Measurements from ENCODE around the gene PGF. TPM values are rescaled to one million over a fixed set of nuclear protein-coding genes. Genes with fewer than 3 reads are reported as not detected.

Gene PGF
- total RNA-seq, 1 experiment from 2014 or later: 6.4 TPM

DNA sequence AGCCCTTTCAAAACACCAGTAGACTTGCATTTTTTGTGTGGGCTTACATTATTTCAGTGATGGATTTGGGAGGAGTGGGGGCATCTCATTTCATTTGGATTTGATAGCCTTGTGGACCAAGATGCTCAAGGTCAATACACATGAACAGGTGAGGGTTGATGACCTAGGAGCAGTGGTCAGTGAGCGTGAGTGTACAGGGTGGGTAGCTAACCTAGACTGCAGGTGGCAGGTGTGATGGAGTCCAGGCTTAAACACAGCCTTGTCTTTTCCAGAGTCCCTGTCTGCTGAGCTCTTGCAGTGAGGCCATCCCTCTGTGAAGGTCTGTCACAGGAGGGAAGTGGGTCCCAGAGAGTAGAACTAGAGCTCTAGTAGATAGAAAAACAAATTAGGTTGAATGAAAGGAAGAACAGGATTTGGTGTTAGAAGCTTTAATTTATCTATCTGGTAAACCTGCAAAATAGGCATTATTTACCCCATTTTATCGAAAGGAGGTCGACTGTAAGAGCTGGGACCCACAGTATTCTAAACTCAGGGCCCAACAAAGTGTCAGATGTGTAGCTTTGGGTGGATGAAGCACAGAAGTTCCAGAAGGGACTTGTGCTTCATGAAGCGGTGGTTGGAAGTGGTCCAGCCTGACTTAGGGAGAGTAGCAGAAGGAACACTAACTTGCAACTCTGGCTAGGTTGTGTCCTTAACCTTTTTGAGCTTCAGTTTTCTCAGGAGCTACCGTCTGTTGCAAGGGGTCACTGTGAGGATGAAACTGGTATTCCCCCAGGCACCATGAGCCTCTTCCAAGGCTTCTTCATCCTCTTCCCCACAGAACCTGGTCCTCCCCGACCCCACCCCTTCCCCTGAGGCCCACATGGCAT is 50.5 kb downstream of the PGF start:
- Histone ChIP-seq H4K20me1 (ENCODE audit: insufficient read depth) (no peaks in the 10 kb centered on the region), H3K4me2 (ENCODE audit: low read length) (no peak overlapping the region), H3K79me2 (ENCODE audit: insufficient read depth, low read length) (no peaks in the 10 kb centered on the region), H3K4me1 (ENCODE audit: control insufficient read depth in 1 of 2, insufficient read depth in 2 of 2, low read length in 2 of 2) (peaks cover 2 to 3% of the 10 kb centered on the region in 2 experiments; a peak in 1 of 4 replicates), H3K9ac (ENCODE audit: low read length) (no peak overlapping the region), H3K27ac (ENCODE audit: low read depth, low read length) (no peak overlapping the region; the same call in 1 of the 2 replicates), H3K36me3 (ENCODE audit: control insufficient read depth in 1 of 2, insufficient read depth in 2 of 2, low read length in 2 of 2) (peaks cover 26 to 30% of the 10 kb centered on the region in 2 experiments), H2AFZ (ENCODE audit: low read depth, low read length, poor library complexity, severe bottlenecking) (no peak overlapping the region), H3K27me3 (ENCODE audit: insufficient read depth, low read length) (no peaks in the 10 kb centered on the region), H3K4me3 (replicated peaks in 1 of 2; ENCODE audit: low read depth in 1 of 2, low read length in 2 of 2) (no peak overlapping the region), H3K9me2 (ENCODE audit: insufficient read depth) (no peaks in the 10 kb centered on the region), H3K9me3 (ENCODE audit: control insufficient read depth in 1 of 2, insufficient read depth in 1 of 2, low read depth in 1 of 2, low read length in 2 of 2) (no peaks in the 10 kb centered on the region)
- ChIA-PET CTCF (interaction anchor here (0.7 to 5.5 kb wide), 11 partner anchors 11 to 373 kb away, joined by 3 to 94 read pairs (median 5); partner anchors contain the start of genes RPS6KL1 and ZC2HC1C), RAD21 (ENCODE audit: low non-redundant PET in 1 of 2, low total read pairs in 2 of 2, uncharacterized antibody in 2 of 2, unreplicated experiment in 2 of 2) (interaction anchor here (1.0 to 2.6 kb wide), 3 partner anchors 44 to 296 kb away, joined by 3 to 12 read pairs (median 4); no protein-coding TSS in a partner anchor), POLR2A (interaction anchor here (1.0 to 1.3 kb wide), 2 partner anchors 296 to 377 kb away, joined by 3 to 4 read pairs; no protein-coding TSS in a partner anchor)
- ATAC-seq (no peak; the same call in 1 of the 2 replicates), DNase-seq (ENCODE audit: low read depth, low spot score) (no peak)
- BruUV-seq (replicated peaks): no TSS peak
- intact Hi-C loops (cut with micrococcal nuclease): loop anchor here (1.0 to 2.0 kb wide), 2 partner anchors 44 to 296 kb away; no protein-coding TSS in a partner anchor
- no peak for TF ChIP-seq FOSL1 (IDR thresholded peaks at IDR 0.05; ENCODE audit: low read depth)
- TF ChIP-seq POLR2A (IDR thresholded peaks at IDR 0.05; ENCODE audit: borderline replicate concordance, extremely low read depth, insufficient read depth, insufficient read length): no peak
- no peak for TF ChIP-seq EZH2 (IDR thresholded peaks at IDR 0.05)
- TF ChIP-seq, protein P1, sequence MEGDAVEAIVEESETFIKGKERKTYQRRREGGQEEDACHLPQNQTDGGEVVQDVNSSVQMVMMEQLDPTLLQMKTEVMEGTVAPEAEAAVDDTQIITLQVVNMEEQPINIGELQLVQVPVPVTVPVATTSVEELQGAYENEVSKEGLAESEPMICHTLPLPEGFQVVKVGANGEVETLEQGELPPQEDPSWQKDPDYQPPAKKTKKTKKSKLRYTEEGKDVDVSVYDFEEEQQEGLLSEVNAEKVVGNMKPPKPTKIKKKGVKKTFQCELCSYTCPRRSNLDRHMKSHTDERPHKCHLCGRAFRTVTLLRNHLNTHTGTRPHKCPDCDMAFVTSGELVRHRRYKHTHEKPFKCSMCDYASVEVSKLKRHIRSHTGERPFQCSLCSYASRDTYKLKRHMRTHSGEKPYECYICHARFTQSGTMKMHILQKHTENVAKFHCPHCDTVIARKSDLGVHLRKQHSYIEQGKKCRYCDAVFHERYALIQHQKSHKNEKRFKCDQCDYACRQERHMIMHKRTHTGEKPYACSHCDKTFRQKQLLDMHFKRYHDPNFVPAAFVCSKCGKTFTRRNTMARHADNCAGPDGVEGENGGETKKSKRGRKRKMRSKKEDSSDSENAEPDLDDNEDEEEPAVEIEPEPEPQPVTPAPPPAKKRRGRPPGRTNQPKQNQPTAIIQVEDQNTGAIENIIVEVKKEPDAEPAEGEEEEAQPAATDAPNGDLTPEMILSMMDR (IDR thresholded peaks at IDR 0.05 in 2 of 3, conservative IDR thresholded peaks at IDR 0.05 in 1 of 3; ENCODE audit: borderline replicate concordance in 1 of 3, insufficient read depth in 1 of 3, low read depth in 2 of 3, low read length in 2 of 3): no peak
- TF ChIP-seq, protein P2, sequence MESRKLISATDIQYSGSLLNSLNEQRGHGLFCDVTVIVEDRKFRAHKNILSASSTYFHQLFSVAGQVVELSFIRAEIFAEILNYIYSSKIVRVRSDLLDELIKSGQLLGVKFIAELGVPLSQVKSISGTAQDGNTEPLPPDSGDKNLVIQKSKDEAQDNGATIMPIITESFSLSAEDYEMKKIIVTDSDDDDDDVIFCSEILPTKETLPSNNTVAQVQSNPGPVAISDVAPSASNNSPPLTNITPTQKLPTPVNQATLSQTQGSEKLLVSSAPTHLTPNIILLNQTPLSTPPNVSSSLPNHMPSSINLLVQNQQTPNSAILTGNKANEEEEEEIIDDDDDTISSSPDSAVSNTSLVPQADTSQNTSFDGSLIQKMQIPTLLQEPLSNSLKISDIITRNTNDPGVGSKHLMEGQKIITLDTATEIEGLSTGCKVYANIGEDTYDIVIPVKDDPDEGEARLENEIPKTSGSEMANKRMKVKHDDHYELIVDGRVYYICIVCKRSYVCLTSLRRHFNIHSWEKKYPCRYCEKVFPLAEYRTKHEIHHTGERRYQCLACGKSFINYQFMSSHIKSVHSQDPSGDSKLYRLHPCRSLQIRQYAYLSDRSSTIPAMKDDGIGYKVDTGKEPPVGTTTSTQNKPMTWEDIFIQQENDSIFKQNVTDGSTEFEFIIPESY (IDR thresholded peaks at IDR 0.05; ENCODE audit: extremely low read depth, insufficient replicate concordance, low read length): no peak
